ENCODE results near the gene HTRA1.

DNA sequence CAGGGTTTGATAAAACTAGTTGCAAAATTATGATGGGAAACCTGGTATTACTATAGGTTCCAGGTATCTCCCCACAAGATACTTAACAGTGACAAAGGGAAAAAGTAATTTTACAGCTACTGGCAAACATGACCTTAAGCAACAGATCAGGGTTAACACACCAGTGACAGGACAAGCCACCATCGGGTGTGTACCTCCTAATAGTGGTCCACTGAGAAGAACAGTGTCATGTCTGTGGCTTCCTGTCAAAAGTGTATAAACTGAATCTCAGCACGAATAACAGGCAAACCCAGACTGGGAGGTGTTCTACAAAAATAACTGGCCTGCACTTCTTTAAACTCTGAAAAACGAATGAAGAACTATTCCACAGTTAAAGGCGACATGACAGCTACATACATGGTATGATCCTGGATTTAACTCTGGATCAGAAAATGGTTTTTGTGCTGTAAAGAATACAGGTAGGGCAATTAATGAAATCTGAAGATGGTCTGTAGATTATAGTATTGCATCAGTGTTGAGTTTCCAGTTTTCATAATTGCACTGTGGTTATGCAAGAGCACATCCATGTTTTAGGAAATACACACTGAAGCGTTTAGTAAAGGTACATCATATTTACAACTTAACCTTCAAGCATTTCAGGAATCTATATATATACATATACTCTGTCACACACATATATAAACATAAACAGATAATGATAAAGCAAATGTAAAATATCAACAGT is 38.9 kb upstream of the HTRA1 start:
- no peak for TF ChIP-seq POLR2A (IDR thresholded peaks at IDR 0.05)
- TF ChIP-seq CTCF (IDR thresholded peaks at IDR 0.05) = no peak
